Measurements from ENCODE around the gene PTPRM.

The PTPRM gene

DNA sequence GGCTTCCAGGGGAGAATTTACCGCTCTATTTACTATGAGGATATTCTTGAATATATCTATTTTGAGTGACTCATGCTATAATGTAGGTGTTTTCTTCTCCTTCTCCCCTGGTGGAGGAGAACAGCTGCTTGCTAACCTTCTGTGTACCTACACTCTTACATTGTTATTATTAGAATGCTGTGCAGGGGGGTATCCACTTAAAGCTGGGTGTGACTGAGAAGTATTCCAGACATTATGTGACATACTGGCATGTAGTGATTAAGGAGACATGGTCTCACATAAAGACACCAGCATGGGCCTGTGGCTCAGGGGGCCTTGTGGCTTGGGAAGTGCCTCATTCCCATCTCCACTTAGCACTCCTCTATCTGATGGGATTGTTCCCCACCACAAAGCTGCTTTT, 287.9 kb downstream of the PTPRM start:
- TF ChIP-seq EZH2 (IDR thresholded peaks at IDR 0.05; ENCODE audit: borderline replicate concordance, low read depth, low read length, severe bottlenecking): no peak
- TF ChIP-seq, protein P1, sequence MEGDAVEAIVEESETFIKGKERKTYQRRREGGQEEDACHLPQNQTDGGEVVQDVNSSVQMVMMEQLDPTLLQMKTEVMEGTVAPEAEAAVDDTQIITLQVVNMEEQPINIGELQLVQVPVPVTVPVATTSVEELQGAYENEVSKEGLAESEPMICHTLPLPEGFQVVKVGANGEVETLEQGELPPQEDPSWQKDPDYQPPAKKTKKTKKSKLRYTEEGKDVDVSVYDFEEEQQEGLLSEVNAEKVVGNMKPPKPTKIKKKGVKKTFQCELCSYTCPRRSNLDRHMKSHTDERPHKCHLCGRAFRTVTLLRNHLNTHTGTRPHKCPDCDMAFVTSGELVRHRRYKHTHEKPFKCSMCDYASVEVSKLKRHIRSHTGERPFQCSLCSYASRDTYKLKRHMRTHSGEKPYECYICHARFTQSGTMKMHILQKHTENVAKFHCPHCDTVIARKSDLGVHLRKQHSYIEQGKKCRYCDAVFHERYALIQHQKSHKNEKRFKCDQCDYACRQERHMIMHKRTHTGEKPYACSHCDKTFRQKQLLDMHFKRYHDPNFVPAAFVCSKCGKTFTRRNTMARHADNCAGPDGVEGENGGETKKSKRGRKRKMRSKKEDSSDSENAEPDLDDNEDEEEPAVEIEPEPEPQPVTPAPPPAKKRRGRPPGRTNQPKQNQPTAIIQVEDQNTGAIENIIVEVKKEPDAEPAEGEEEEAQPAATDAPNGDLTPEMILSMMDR (IDR thresholded peaks at IDR 0.05; ENCODE audit: borderline replicate concordance, extremely low read depth, low read length, poor library complexity, severe bottlenecking): no peak
- no peak for DNase-seq
- Histone ChIP-seq H3K27ac (ENCODE audit: low read length) (no peak overlapping the region), H3K9ac (ENCODE audit: low read depth, low read length) (no peak overlapping the region), H4K20me1 (ENCODE audit: insufficient read depth, low read length) (no peaks in the 10 kb centered on the region), H3K27me3 (ENCODE audit: insufficient read depth, low read length, poor library complexity) (no peaks in the 10 kb centered on the region), H3K79me2 (ENCODE audit: insufficient read depth, low read length) (no peaks in the 10 kb centered on the region), H3K36me3 (ENCODE audit: insufficient read depth, low read length) (no peaks in the 10 kb centered on the region), H3K4me1 (ENCODE audit: insufficient read depth, low read length) (no peaks in the 10 kb centered on the region), H3K4me3 (ENCODE audit: low read depth in 1 of 2, low read length in 2 of 2) (no peak overlapping the region), H3K9me3 (ENCODE audit: insufficient read depth, low read length, severe bottlenecking) (no peaks in the 10 kb centered on the region), H3K4me2 (ENCODE audit: insufficient read depth, low read length) (no peak overlapping the region), H2AFZ (ENCODE audit: low read depth, low read length) (no peak overlapping the region)
- ATAC-seq (ENCODE audit: insufficient read depth, low read depth): no peak

DNA sequence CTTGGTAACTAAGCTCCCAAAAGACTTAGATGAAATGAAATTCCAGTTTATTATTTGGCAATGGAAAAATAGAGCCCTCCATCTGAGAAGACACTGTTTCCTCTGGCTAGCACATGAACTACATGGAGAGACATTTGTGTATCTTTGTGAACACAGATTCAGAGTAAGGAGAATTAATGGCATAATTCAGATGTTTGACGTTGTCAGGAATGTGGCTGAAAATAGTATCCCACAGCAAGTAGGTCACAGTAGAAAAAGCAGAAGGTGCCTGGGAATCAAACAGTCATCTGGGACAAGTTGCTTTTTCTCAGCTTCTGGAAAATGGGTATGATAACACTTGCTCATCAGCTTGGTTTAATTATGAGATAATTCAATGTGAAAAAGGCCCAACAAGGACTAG, 288.6 kb downstream of the PTPRM start:
- no peaks in the 10 kb centered on the region for H3K9me3 ChIP-seq (ENCODE audit: insufficient read depth, low read length, severe bottlenecking)
- no peaks in the 10 kb centered on the region for H3K79me2 ChIP-seq (ENCODE audit: insufficient read depth, low read length)
- no peak overlapping the region for H3K4me3 ChIP-seq (ENCODE audit: low read depth in 1 of 2, low read length in 2 of 2)
- DNase-seq (no peak), ATAC-seq (ENCODE audit: insufficient read depth, low read depth) (no peak)
- H4K20me1 ChIP-seq (ENCODE audit: insufficient read depth, low read length): no peaks in the 10 kb centered on the region
- H3K27ac ChIP-seq (ENCODE audit: low read length): no peak overlapping the region
- no peaks in the 10 kb centered on the region for H3K36me3 ChIP-seq (ENCODE audit: insufficient read depth, low read length)
- H3K4me1 ChIP-seq (ENCODE audit: insufficient read depth, low read length): no peaks in the 10 kb centered on the region
- TF ChIP-seq EZH2 (IDR thresholded peaks at IDR 0.05; ENCODE audit: borderline replicate concordance, low read depth, low read length, severe bottlenecking): no peak
- TF ChIP-seq, protein P1 (IDR thresholded peaks at IDR 0.05; ENCODE audit: borderline replicate concordance, extremely low read depth, low read length, poor library complexity, severe bottlenecking): no peak
- H3K9ac ChIP-seq (ENCODE audit: low read depth, low read length): no peak overlapping the region
- no peak overlapping the region for H3K4me2 ChIP-seq (ENCODE audit: insufficient read depth, low read length)
- no peaks in the 10 kb centered on the region for H3K27me3 ChIP-seq (ENCODE audit: insufficient read depth, low read length, poor library complexity)
- no peak overlapping the region for H2AFZ ChIP-seq (ENCODE audit: low read depth, low read length)

DNA sequence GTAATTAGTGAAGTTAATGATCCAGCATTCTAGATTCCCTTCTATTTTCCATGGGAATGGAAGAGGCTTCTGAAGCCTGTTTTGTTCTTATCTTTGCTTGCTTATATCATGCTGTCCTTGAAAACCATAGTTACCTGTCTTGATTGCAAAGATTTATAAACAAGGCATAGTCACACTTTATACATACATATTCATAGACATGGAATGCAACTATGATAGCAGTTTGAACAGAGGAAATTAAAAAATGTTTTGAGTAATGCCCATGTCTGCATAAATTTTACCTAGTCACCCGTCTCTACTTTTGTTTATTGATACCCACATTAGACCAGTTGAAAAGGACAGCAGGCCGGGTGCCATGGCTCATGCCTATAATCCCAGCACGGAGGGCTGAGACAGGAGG, 289.0 kb downstream of the PTPRM start:
- H4K20me1 ChIP-seq (ENCODE audit: insufficient read depth, low read length): no peaks in the 10 kb centered on the region
- H3K4me2 ChIP-seq (ENCODE audit: insufficient read depth, low read length): no peak overlapping the region

More for the DNA sequence above, 289.0 kb downstream of the PTPRM start:
- TF ChIP-seq, protein P1 (IDR thresholded peaks at IDR 0.05; ENCODE audit: borderline replicate concordance, extremely low read depth, low read length, poor library complexity, severe bottlenecking): no peak
- H3K9ac ChIP-seq (ENCODE audit: low read depth, low read length): no peak overlapping the region
- no peaks in the 10 kb centered on the region for H3K27me3 ChIP-seq (ENCODE audit: insufficient read depth, low read length, poor library complexity)
- no peak overlapping the region for H2AFZ ChIP-seq (ENCODE audit: low read depth, low read length)
- H3K9me3 ChIP-seq (ENCODE audit: insufficient read depth, low read length, severe bottlenecking): no peaks in the 10 kb centered on the region
- ATAC-seq (ENCODE audit: insufficient read depth, low read depth) (no peak), DNase-seq (no peak)
- H3K36me3 ChIP-seq (ENCODE audit: insufficient read depth, low read length): no peaks in the 10 kb centered on the region
- no peaks in the 10 kb centered on the region for H3K79me2 ChIP-seq (ENCODE audit: insufficient read depth, low read length)
- no peaks in the 10 kb centered on the region for H3K4me1 ChIP-seq (ENCODE audit: insufficient read depth, low read length)
- no peak overlapping the region for H3K27ac ChIP-seq (ENCODE audit: low read length)
- H3K4me3 ChIP-seq (ENCODE audit: low read depth in 1 of 2, low read length in 2 of 2): no peak overlapping the region

All from DND-41 (cell line).